ENCODE results near the gene TSLP. TPM values are rescaled to one million over a fixed set of nuclear protein-coding genes. Genes with fewer than 3 reads are reported as not detected.

Gene TSLP
- polyA plus RNA-seq, 3 donors: 0.07 to 0.28 (median 0.14) TPM

DNA sequence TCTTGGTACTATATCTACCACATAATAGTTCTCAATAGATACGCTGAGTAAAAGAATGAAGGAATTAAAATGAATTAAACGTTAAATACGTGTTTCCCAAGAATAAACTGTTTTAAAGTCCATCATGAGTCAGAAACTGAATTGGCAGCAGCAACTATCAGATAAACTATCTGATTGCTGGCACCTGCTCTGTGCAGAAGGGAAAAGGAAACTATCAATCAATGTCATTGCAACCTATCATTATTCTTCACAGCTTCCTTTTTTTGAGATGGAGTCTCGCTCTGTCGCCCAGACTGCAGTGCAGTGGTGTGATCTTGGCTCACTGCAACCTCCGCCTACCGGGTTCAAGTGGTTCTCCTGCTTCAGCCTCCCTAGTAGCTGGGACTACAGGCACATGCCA, 11.8 kb downstream of the TSLP start:
- no peak for DNase-seq (ENCODE audit: extremely low read depth in 1 of 11, low read depth in 9 of 11, low spot score in 4 of 11)

- DNase-seq (ENCODE audit: extremely low read depth in 1 of 11, low read depth in 9 of 11, low spot score in 4 of 11): peak; percentile 78 to 91 (median 85)
Observed at GRCh38 chr5:111092062-111092853, 20.7 kb downstream of the TSLP start, which contains the start of gene WDR36. TSS of gene WDR36 (plus strand) at chr5:111092348. CDS start at chr5:111092457, 109 bp downstream.

DNA sequence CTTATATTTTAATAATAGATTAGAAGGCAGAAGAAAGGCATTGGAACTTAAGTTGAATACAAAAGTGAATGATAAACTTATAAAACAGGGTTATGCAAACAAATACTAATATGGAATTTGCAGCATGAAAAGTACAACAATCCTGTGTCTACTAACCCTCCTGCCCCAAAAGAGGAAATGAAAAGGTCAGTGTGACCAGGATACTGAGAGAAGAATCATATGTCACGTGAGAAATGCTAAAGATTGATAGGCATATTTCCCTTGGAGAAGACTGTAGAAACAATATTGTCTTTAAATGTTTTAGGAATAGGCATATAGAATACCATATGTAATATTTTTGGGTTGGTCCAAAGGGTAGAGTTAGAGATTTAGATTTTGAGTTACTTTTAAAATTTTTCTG, 24.5 kb downstream of the TSLP start:
- DNase-seq (ENCODE audit: extremely low read depth in 1 of 11, low read depth in 9 of 11, low spot score in 4 of 11): no peak

GRCh38 chr5:111099058-111099778, 27.7 kb downstream of the TSLP start:
- DNase-seq (ENCODE audit: extremely low read depth in 1 of 11, low read depth in 9 of 11, low spot score in 4 of 11): no peak

DNA sequence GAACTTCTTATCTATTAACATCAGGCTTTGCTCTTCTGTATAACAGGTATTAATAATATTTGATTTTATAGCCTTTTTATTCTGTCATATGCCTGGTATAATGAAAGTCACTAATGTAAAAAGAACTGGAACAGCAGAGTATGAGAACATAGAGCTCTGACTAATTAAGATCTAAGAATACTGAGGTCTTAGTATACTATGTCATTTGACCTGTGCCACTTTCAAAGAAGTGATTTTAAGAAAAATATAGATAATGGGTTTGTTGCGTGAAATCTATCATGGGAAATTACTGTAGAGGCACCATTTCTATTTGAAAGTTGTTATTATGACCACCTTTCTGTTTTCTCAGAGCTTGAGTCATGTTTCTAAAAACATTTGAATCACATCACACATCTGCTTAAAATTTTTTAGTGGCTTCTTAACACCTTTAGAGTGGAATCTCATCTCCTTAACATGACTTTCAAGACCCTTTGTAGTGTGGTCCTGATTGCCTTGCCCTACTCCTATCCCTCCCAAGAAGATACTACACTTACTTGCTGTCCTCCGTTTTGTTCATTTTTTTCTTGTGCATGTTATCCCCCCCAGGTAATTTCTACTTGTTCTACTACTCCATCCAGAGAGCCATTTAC, 34.9 kb downstream of the TSLP start:
- no peak for DNase-seq (ENCODE audit: extremely low read depth in 1 of 11, low read depth in 9 of 11, low spot score in 4 of 11)

DNA sequence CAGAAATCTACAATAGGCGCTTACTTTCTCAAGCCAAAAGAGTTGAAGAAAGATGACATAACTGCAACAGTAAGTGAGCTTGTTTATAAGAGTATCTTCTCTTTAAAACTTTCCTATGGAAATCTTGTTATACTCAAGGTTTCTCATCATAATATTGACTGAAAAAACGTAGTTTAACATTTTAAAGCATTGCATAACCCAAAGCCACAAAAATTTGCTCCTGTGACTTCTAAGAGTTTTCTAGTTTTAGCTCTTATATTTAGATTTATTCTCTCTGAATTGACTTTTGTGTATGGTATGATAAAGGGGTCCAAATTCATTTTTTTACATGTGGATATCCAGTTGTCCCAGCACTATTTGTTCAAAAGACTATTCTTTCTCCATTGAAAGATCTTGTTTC, 35.9 kb downstream of the TSLP start:
- DNase-seq (ENCODE audit: extremely low read depth in 1 of 11, low read depth in 9 of 11, low spot score in 4 of 11): no peak

DNA sequence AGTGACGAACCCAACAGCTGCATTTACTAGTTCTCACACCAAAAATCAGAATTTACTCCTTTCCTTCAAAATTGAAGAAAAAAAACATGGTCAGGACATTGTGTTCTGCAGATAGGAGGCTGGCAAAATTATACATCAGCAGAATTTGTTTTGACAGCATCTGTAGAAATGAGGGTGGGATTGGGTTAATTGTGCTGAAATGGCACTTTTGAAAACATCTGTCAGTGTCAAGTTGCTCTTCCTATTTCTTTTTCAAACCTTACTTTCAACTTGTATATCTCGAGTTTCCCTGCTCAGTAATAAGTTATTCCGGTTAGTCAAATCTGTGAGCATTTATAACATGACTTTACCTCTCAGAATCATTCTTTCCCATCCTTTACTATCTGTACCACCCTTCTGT, 40.4 kb downstream of the TSLP start:
- DNase-seq (ENCODE audit: extremely low read depth in 1 of 11, low read depth in 9 of 11, low spot score in 4 of 11): no peak

DNA sequence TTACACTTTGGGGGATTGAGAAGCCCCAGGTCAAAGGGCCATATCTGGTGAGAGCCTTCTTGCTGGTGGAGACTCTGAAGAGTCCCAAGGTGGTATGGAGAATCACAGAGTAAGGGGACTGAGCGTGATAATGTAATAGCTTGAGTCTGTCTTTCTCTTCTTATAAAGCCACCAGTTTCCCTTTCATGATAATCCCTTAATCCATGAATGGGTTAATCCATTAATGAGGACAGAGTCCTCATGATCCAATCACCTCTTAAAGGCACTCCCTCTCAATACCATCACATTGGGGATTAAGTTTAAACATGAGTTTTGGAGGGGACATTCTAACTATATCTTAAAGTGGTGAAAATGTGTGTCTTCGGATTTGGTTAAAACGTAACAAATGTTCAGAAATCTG, 42.2 kb downstream of the TSLP start:
- DNase-seq (ENCODE audit: extremely low read depth in 1 of 11, low read depth in 9 of 11, low spot score in 4 of 11): no peak

DNA sequence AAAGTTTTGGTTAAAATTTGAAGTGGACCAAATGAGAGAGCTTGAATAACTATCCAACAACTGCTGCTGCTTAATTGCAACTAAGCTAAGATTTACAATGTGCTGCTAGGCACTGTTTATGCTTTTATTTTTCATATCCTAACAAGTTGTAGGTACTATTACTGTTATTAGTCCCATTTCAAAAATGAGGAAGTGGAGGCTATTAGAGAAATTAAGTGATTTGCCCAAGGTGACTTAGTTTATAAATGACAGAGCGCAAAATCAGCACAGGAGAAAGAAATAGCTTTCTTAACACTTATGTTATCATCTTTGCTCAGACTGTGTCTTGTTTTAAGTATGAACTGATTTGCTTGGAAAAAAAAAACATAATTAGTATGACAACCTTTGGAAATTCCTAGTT, 43.7 kb downstream of the TSLP start:
- no peak for DNase-seq (ENCODE audit: extremely low read depth in 1 of 11, low read depth in 9 of 11, low spot score in 4 of 11)

GRCh38 chr5:111116550-111116949, 45.0 kb downstream of the TSLP start:
- DNase-seq (ENCODE audit: extremely low read depth in 1 of 11, low read depth in 9 of 11, low spot score in 4 of 11): no peak

- DNase-seq (ENCODE audit: extremely low read depth in 1 of 11, low read depth in 9 of 11, low spot score in 4 of 11): no peak
Observed at GRCh38 chr5:111117136-111117535, 45.6 kb downstream of the TSLP start.

GRCh38 chr5:111119221-111119620, 47.7 kb downstream of the TSLP start:
- no peak for DNase-seq (ENCODE audit: extremely low read depth in 1 of 11, low read depth in 9 of 11, low spot score in 4 of 11)

GRCh38 chr5:111119856-111120255, 48.3 kb downstream of the TSLP start:
- DNase-seq (ENCODE audit: extremely low read depth in 1 of 11, low read depth in 9 of 11, low spot score in 4 of 11): no peak

DNA sequence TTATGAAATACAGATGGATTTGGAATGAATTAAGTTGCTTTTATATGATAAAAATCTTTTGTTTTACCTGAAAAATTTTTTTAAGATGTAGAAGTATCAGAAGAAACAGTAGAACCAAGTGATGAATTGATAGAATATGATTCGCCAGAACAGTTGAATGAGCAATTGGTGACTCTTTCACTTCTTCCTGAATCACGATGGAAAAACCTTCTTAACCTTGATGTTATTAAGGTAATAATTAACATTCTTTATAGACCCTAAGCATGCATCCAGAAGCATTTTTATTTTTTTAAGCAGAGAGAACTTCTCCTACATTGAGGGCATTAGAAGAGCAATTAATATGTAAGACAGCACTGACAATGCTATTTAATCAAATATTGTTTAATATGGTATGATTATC, 49.4 kb downstream of the TSLP start:
- no peak for DNase-seq (ENCODE audit: extremely low read depth in 1 of 11, low read depth in 9 of 11, low spot score in 4 of 11)

DNA sequence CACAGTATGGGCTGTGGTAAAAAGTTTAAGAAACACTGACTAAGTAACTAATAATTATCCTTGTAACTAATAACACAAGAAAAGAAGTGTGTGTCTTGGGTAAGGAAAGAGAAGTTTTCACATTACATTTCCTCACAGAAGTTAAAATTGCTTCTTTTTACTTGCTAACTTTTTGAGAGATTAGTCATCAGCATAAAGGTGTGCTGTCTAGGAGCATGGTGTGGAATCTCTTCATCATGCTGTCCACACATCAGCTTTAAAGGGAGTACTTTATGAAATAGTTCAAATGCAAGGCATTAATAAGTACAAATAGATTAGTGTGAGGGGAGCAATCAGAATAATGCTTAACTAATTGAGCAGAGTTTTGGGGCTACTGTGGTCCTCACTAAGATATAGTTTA, 50.4 kb downstream of the TSLP start:
- no peak for DNase-seq (ENCODE audit: extremely low read depth in 1 of 11, low read depth in 9 of 11, low spot score in 4 of 11)

- DNase-seq (ENCODE audit: extremely low read depth in 1 of 11, low read depth in 9 of 11, low spot score in 4 of 11): no peak
Observed at GRCh38 chr5:111122398-111122797, 50.9 kb downstream of the TSLP start.

DNA sequence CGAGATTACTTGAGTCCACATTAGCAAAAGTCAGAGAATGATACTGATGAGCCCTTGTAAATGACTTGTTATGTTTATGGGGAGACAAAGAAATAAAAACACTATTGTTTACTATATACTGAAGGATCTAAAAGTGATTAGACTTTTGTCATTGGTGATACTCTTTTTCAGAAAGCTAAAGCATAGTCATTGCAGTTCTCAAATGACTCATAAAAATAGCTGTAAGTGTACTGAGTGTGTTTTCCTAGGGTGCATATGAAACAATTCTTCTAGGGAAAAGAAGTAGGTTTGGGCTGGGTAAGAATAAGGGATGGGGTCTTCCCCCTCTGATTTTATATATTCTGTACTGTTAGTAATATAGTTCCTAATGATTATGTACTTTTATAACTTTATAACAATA, 53.3 kb downstream of the TSLP start:
- DNase-seq (ENCODE audit: extremely low read depth in 1 of 11, low read depth in 9 of 11, low spot score in 4 of 11): no peak

GRCh38 chr5:111126896-111127295, 55.4 kb downstream of the TSLP start:
- DNase-seq (ENCODE audit: extremely low read depth in 1 of 11, low read depth in 9 of 11, low spot score in 4 of 11): no peak
